Measurements from ENCODE around the gene TSPEAR.

The TSPEAR gene

GRCh38 chr21:44477131-44477530 lies 234.2 kb downstream of the TSPEAR start:
- TF ChIP-seq, protein P1, sequence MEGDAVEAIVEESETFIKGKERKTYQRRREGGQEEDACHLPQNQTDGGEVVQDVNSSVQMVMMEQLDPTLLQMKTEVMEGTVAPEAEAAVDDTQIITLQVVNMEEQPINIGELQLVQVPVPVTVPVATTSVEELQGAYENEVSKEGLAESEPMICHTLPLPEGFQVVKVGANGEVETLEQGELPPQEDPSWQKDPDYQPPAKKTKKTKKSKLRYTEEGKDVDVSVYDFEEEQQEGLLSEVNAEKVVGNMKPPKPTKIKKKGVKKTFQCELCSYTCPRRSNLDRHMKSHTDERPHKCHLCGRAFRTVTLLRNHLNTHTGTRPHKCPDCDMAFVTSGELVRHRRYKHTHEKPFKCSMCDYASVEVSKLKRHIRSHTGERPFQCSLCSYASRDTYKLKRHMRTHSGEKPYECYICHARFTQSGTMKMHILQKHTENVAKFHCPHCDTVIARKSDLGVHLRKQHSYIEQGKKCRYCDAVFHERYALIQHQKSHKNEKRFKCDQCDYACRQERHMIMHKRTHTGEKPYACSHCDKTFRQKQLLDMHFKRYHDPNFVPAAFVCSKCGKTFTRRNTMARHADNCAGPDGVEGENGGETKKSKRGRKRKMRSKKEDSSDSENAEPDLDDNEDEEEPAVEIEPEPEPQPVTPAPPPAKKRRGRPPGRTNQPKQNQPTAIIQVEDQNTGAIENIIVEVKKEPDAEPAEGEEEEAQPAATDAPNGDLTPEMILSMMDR (IDR thresholded peaks at IDR 0.05; ENCODE audit: low read depth, low read length, missing control alignments), result no peak
- DNase-seq (ENCODE audit: extremely low read depth, low read depth), result no peak
- H3K4me3 ChIP-seq (replicated peaks; ENCODE audit: low read depth, low read length), result no peak overlapping the region

- TF ChIP-seq, protein P1 (IDR thresholded peaks at IDR 0.05; ENCODE audit: low read depth, low read length, missing control alignments), result no peak
- DNase-seq (ENCODE audit: extremely low read depth, low read depth), result no peak
- H3K4me3 ChIP-seq (replicated peaks; ENCODE audit: low read depth, low read length), result no peak overlapping the region
Measured at GRCh38 chr21:44475266-44475845, 236.0 kb downstream of the TSPEAR start.

- DNase-seq (ENCODE audit: extremely low read depth, low read depth), result no peak
- TF ChIP-seq, protein P1 (IDR thresholded peaks at IDR 0.05; ENCODE audit: low read depth, low read length, missing control alignments), result no peak
- no peak overlapping the region for H3K4me3 ChIP-seq (replicated peaks; ENCODE audit: low read depth, low read length)
Measured at GRCh38 chr21:44473915-44474555, 237.3 kb downstream of the TSPEAR start.

- H3K4me3 ChIP-seq (replicated peaks; ENCODE audit: low read depth, low read length), result no peak overlapping the region
- DNase-seq (ENCODE audit: extremely low read depth, low read depth), result no peak
- TF ChIP-seq, protein P1 (IDR thresholded peaks at IDR 0.05; ENCODE audit: low read depth, low read length, missing control alignments), result no peak
Measured at GRCh38 chr21:44471996-44472395, 239.4 kb downstream of the TSPEAR start.

GRCh38 chr21:44471341-44471740 lies 240.0 kb downstream of the TSPEAR start:
- no peak for DNase-seq (ENCODE audit: extremely low read depth, low read depth)
- no peak overlapping the region for H3K4me3 ChIP-seq (replicated peaks; ENCODE audit: low read depth, low read length)
- TF ChIP-seq, protein P1 (IDR thresholded peaks at IDR 0.05; ENCODE audit: low read depth, low read length, missing control alignments), result no peak

DNA sequence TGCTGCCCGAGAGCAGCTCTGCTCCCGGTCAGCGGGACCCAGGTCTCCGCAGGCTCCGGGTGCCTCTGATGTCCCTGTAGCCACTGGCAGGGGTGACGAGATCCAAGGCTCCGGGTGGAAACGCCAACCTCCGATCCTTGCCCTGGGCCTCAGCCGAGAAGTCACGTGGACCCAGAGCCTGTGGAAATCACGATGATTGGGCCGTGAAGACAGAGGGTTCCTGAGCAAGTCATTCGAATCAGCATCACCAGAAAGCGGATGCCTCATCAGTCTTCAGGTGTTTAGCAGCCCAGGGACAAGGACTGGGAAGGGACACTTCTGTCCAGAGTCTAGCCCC lies 243.5 kb downstream of the TSPEAR start:
- DNase-seq (ENCODE audit: extremely low read depth, low read depth), result no peak
- TF ChIP-seq, protein P1 (IDR thresholded peaks at IDR 0.05; ENCODE audit: low read depth, low read length, missing control alignments), result no peak
- H3K4me3 ChIP-seq (replicated peaks; ENCODE audit: low read depth, low read length), result no peak overlapping the region
